NCI-H1105 (cell line): ENCODE data around the gene SLC26A2.
"Not testable (repeated sequence)": the region's sequence is repeated elsewhere in the genome, so short reads cannot be mapped to it uniquely, and the experiment has no call there.

Experiments used
- DNase-seq: peaks from one replicate; lab custom pipeline; 2025; lab: John Stamatoyannopoulos, UW

SLC26A2 gene

GRCh38 chr5:149937610-149938009, 22.9 kb upstream of the SLC26A2 start:
- peak; percentile 76 for DNase-seq

- DNase-seq: no peak
Observed at GRCh38 chr5:149938279-149938678, 22.3 kb upstream of the SLC26A2 start.

- no peak for DNase-seq
Observed at GRCh38 chr5:149938791-149939358, 21.7 kb upstream of the SLC26A2 start.

- DNase-seq: no peak
Observed at GRCh38 chr5:149939546-149939945, 21.0 kb upstream of the SLC26A2 start.

GRCh38 chr5:149940077-149940574, 20.4 kb upstream of the SLC26A2 start:
- DNase-seq: no peak

- DNase-seq: no peak
Observed at GRCh38 chr5:149940941-149941644, 19.5 kb upstream of the SLC26A2 start.

GRCh38 chr5:149941795-149942194, 18.8 kb upstream of the SLC26A2 start:
- DNase-seq: no peak

- no peak for DNase-seq
Observed at GRCh38 chr5:149942199-149942598, 18.4 kb upstream of the SLC26A2 start.

- not testable (repeated sequence) for DNase-seq
Observed at GRCh38 chr5:149942741-149943169, 17.8 kb upstream of the SLC26A2 start.

- DNase-seq: not testable (repeated sequence)
Observed at GRCh38 chr5:149943177-149943949, 17.2 kb upstream of the SLC26A2 start.

GRCh38 chr5:149944666-149945065, 15.9 kb upstream of the SLC26A2 start, which contains the start of gene PDE6A:
Gene PDE6A (minus strand): TSS chr5:149944793. CDS start chr5:149944673, 120 bp downstream.
- DNase-seq: no peak

- DNase-seq: no peak
Observed at GRCh38 chr5:149946118-149946517, 14.4 kb upstream of the SLC26A2 start.

GRCh38 chr5:149948993-149949392, 11.6 kb upstream of the SLC26A2 start:
- no peak for DNase-seq

- no peak for DNase-seq
Observed at GRCh38 chr5:149951138-149951749, 9.3 kb upstream of the SLC26A2 start.

GRCh38 chr5:149953436-149954121, 7.0 kb upstream of the SLC26A2 start:
- DNase-seq: no peak

- no peak for DNase-seq
Observed at GRCh38 chr5:149954798-149955197, 5.8 kb upstream of the SLC26A2 start.

GRCh38 chr5:149956685-149957084, 3.9 kb upstream of the SLC26A2 start:
- no peak for DNase-seq

GRCh38 chr5:149957855-149958254, 2.7 kb upstream of the SLC26A2 start:
- no peak for DNase-seq

- DNase-seq: no peak
Observed at GRCh38 chr5:149959406-149960236, 937 bp upstream of the SLC26A2 start.

- no peak for DNase-seq
Observed at GRCh38 chr5:149961186-149961685, 678 bp downstream of the SLC26A2 start.
